Sigmoid colon (tissue), 4 donors: ENCODE measurements around the gene CCKAR.

ENCODE experiments used
- CTCF ChIP-seq, 4 experiments: fragments of 450-650 bp in 3 of 4; fragments of 200-600 bp in 1 of 4; IDR thresholded peaks; one replicate each; pipeline ENCODE4 v1.5.1; 2016 to 2019; ENCODE audit warnings: antibody characterized with exemption in 4 of 4, mild to moderate bottlenecking in 3 of 4, moderate library complexity in 2 of 4
- EP300 ChIP-seq, 4 donors: sonication (generic); formaldehyde crosslinking; IDR thresholded peaks; one replicate each; pipeline ENCODE4 v1.6.1; 2017; ENCODE audit warnings: antibody characterized with exemption in 4 of 4

GRCh38 chr4:26515936-26516335 is 25.7 kb upstream of the CCKAR start:
- TF ChIP-seq EP300 (IDR thresholded peaks at IDR 0.05) (no peak), CTCF (IDR thresholded peaks at IDR 0.05) (no peak)
